Lung (tissue), 12 donors: Measurements from ENCODE around the gene GATAD2A. TPM values are rescaled to one million over a fixed set of nuclear protein-coding genes. Genes with fewer than 3 reads are reported as not detected.
A peak's percentile ranks its signal among the peaks of the same experiment; 100 is the strongest.
"Not testable (repeated sequence)": the region's sequence is repeated elsewhere in the genome, so short reads cannot be mapped to it uniquely, and the experiment has no call there.

ENCODE experiments used
- ATAC-seq: fragments of 200-7000 bp; cut with Tn5 transposase; one replicate; pipeline ENCODE4 v1.9.1; 2020; ENCODE audit warnings: moderate number of reproducible peaks; ENCODE audit not compliant: insufficient read depth, low FRiP score
- DNase-seq, 3 donors: peaks; one replicate each; pipeline ENCODE4 v3.0.0-alpha.2; 2013 to 2017
- H3K27ac ChIP-seq, 2 donors: one replicate each; pipeline ENCODE4 v1.5.1; 2013; ENCODE audit warnings: mild to moderate bottlenecking in 2 of 2, moderate library complexity in 2 of 2, control low read depth in 1 of 2, inconsistent platforms in 1 of 2, low read depth in 1 of 2, low read length in 1 of 2
- H3K27me3 ChIP-seq, 3 donors: one replicate each; pipeline ENCODE4 v1.5.1; 2013; ENCODE audit warnings: low read length in 2 of 3; ENCODE audit not compliant: control insufficient read depth in 3 of 3, insufficient read depth in 3 of 3
- H3K36me3 ChIP-seq, 4 donors: one replicate each; pipeline ENCODE4 v1.5.1; 2013; ENCODE audit warnings: low read length in 4 of 4, mild to moderate bottlenecking in 1 of 4, moderate library complexity in 1 of 4; ENCODE audit not compliant: control insufficient read depth in 4 of 4, insufficient read depth in 4 of 4
- H3K4me1 ChIP-seq, 5 donors: one replicate each; pipeline ENCODE4 v1.5.1; 2013; ENCODE audit warnings: low read length in 5 of 5, mild to moderate bottlenecking in 2 of 5, moderate library complexity in 1 of 5; ENCODE audit not compliant: control insufficient read depth in 5 of 5, insufficient read depth in 5 of 5
- H3K4me3 ChIP-seq: one replicate; pipeline ENCODE4 v1.5.1; 2013; ENCODE audit warnings: mild to moderate bottlenecking, control low read depth, moderate library complexity
- H3K9ac ChIP-seq, 2 donors: one replicate each; pipeline ENCODE4 v1.5.1; 2013; ENCODE audit warnings: low read length in 2 of 2, control low read depth in 1 of 2; ENCODE audit not compliant: insufficient read depth in 1 of 2
- H3K9me3 ChIP-seq, 4 donors: one replicate each; pipeline ENCODE4 v1.5.1; 2013; ENCODE audit warnings: low read length in 3 of 4, mild to moderate bottlenecking in 1 of 4, moderate library complexity in 1 of 4; ENCODE audit not compliant: control insufficient read depth in 4 of 4, insufficient read depth in 3 of 4
- CTCF ChIP-seq: IDR thresholded peaks from 2 replicates; pipeline ENCODE4 v1.5.1; 2012; ENCODE audit warnings: mild to moderate bottlenecking; ENCODE audit errors: control extremely low read depth, extremely low read depth
- WGBS, 2 donors: extraction: QIAGEN DNeasy Blood & Tissue Kit; methylation state at CpG; one replicate each; pipeline ENCODE4 v1.1.7; 2013; 5-methylcytosine and 5-hydroxymethylcytosine counted together
- polyA plus RNA-seq, 2 donors: library from polyadenylated mRNA; stranded (reverse); fragments of 200-250 nt; gene quantifications; one replicate each; pipeline ENCODE4 v1.2.1, GENCODE V29; 2013
- total RNA-seq, 2 donors: library from RNA; depleted of rRNA in 1 of 2; stranded (reverse); fragments of >200 nt in 1 of 2; gene quantifications; one replicate each; pipeline ENCODE4 v1.2.1, GENCODE V29; 2014 to 2021
- donor health status: control.
- donor health status: control.
- donor health status: Bipolar disorder and iron deficiency.
- donor health status: healthy.
- donor health status: DM: yes; HTN: yes; CAD: no.

Gene GATAD2A
- total and polyA plus RNA-seq, 4 donors = 30.6 to 93.7 (median 37.4) TPM

- no peak for TF ChIP-seq CTCF
- H3K9me3 ChIP-seq = no peaks in the 10 kb centered on the region
- peaks cover 0 to 31% (median 0%) of the 10 kb centered on the region in 5 donors for H3K4me1 ChIP-seq
- WGBS, 2 donors = 32 to 43% methylated on average over 13 of the region's 13 CpGs
- peak in 1 of 3 donors; percentile 52 for DNase-seq
- peak overlapping the region in 1 of 2 donors; percentile 52 for H3K27ac ChIP-seq
- no peaks in the 10 kb centered on the region for H3K36me3 ChIP-seq
- H3K9ac ChIP-seq = no peak overlapping the region
- no peak overlapping the region for H3K4me3 ChIP-seq
- H3K27me3 ChIP-seq = no peaks in the 10 kb centered on the region
- ATAC-seq = no peak
Observed at GRCh38 chr19:19451429-19452242, 46.2 kb downstream of the GATAD2A start.

GRCh38 chr19:19452243-19453124 lies 47.0 kb downstream of the GATAD2A start:
- H3K27me3 ChIP-seq = no peaks in the 10 kb centered on the region
- DNase-seq (no peak), ATAC-seq (no peak)
- H3K27ac ChIP-seq = peak overlapping the region in 1 of 2 donors; percentile 52
- peaks cover 0 to 31% (median 0%) of the 10 kb centered on the region in 5 donors for H3K4me1 ChIP-seq
- no peaks in the 10 kb centered on the region for H3K9me3 ChIP-seq
- H3K36me3 ChIP-seq = no peaks in the 10 kb centered on the region
- TF ChIP-seq CTCF = no peak
- no peak overlapping the region for H3K4me3 ChIP-seq
- WGBS, 2 donors = 76 to 79% methylated on average over 11 of the region's 11 CpGs
- no peak overlapping the region for H3K9ac ChIP-seq

GRCh38 chr19:19453125-19453454 lies 47.6 kb downstream of the GATAD2A start:
- no peaks in the 10 kb centered on the region for H3K27me3 ChIP-seq
- DNase-seq = no peak
- H3K27ac ChIP-seq = peak overlapping the region in 1 of 2 donors; percentile 52
- no peak for ATAC-seq
- H3K9ac ChIP-seq = no peak overlapping the region
- H3K4me1 ChIP-seq = peaks cover 0 to 30% (median 0%) of the 10 kb centered on the region in 5 donors
- no peaks in the 10 kb centered on the region for H3K9me3 ChIP-seq
- WGBS, 2 donors = 88 to 93% methylated on average over 2 of the region's 2 CpGs
- H3K36me3 ChIP-seq = no peaks in the 10 kb centered on the region
- TF ChIP-seq CTCF = no peak
- H3K4me3 ChIP-seq = no peak overlapping the region

- H3K4me1 ChIP-seq = peaks cover 2 to 47% (median 16%) of the 10 kb centered on the region in 5 donors
- not testable (repeated sequence) for DNase-seq, H3K27me3 ChIP-seq, H3K36me3 ChIP-seq, H3K27ac ChIP-seq, H3K9ac ChIP-seq, H3K4me3 ChIP-seq, ATAC-seq, H3K9me3 ChIP-seq
- 97% methylated on average over 14 of the region's 14 CpGs for WGBS, 2 donors
Observed at GRCh38 chr19:19455166-19455919, 49.9 kb downstream of the GATAD2A start.
